ENCODE data around the gene GPC3. TPM values are rescaled to one million over a fixed set of nuclear protein-coding genes. Genes with fewer than 3 reads are reported as not detected.

GPC3 gene
- total RNA-seq, 1 experiment from 2014 or later = 0.98 TPM

GRCh38 chrX:133746593-133746992, 238.8 kb downstream of the GPC3 start:
- no peaks in the 10 kb centered on the region for H3K4me1 ChIP-seq (ENCODE audit: control insufficient read depth in 1 of 2, insufficient read depth in 2 of 2, low read length in 2 of 2)

More at GRCh38 chrX:133746593-133746992, 238.8 kb downstream of the GPC3 start:
- Histone ChIP-seq H3K79me2 (ENCODE audit: insufficient read depth, low read length) (no peaks in the 10 kb centered on the region), H3K27me3 (ENCODE audit: insufficient read depth, low read length) (no peaks in the 10 kb centered on the region), H3K4me3 (replicated peaks in 1 of 2; ENCODE audit: low read depth in 1 of 2, low read length in 2 of 2) (no peak overlapping the region), H3K36me3 (ENCODE audit: control insufficient read depth in 1 of 2, insufficient read depth in 2 of 2, low read length in 2 of 2) (no peaks in the 10 kb centered on the region), H3K27ac (ENCODE audit: low read depth, low read length) (no peak overlapping the region), H3K9me3 (ENCODE audit: control insufficient read depth in 1 of 2, insufficient read depth in 1 of 2, low read depth in 1 of 2, low read length in 2 of 2) (no peaks in the 10 kb centered on the region), H2AFZ (ENCODE audit: low read depth, low read length, poor library complexity, severe bottlenecking) (no peak overlapping the region), H4K20me1 (ENCODE audit: insufficient read depth) (no peaks in the 10 kb centered on the region), H3K4me2 (ENCODE audit: low read length) (no peak overlapping the region), H3K9ac (ENCODE audit: low read length) (no peak overlapping the region), H3K9me2 (ENCODE audit: insufficient read depth) (no peaks in the 10 kb centered on the region)
- ChIA-PET POLR2A (no interaction called here), RAD21 (ENCODE audit: low non-redundant PET in 1 of 2, low total read pairs in 2 of 2, uncharacterized antibody in 2 of 2, unreplicated experiment in 2 of 2) (no interaction called here), CTCF (no interaction called here)
- DNase-seq (ENCODE audit: low read depth, low spot score) = no peak
- intact Hi-C loops (cut with micrococcal nuclease) = no loop called here
- no TSS peak for BruUV-seq (replicated peaks)
- TF ChIP-seq ZBTB33 (IDR thresholded peaks at IDR 0.05; ENCODE audit: extremely low read depth, insufficient replicate concordance, low read length) (no peak), ZNF274 (IDR thresholded peaks at IDR 0.05; ENCODE audit: low read depth, low read length) (no peak), TCF7L2 (IDR thresholded peaks at IDR 0.05; ENCODE audit: borderline replicate concordance, extremely low read depth, insufficient read depth, insufficient read length) (no peak), POLR2A (IDR thresholded peaks at IDR 0.05; ENCODE audit: borderline replicate concordance, extremely low read depth, insufficient read depth, insufficient read length) (no peak), REST (IDR thresholded peaks at IDR 0.05; ENCODE audit: low read depth) (no peak), CEBPB (IDR thresholded peaks at IDR 0.05; ENCODE audit: low read depth) (no peak), EGR1 (IDR thresholded peaks at IDR 0.05; ENCODE audit: low read depth) (no peak), EZH2 (IDR thresholded peaks at IDR 0.05) (no peak), RAD21 (IDR thresholded peaks at IDR 0.05; ENCODE audit: low read depth) (no peak)
- no peak for ATAC-seq
